ENCODE results near the gene RB1.

- no peak for TF ChIP-seq CTCF (conservative IDR thresholded peaks at IDR 0.05; ENCODE audit: low read length)
- TF ChIP-seq EZH2phosphoT487 (IDR thresholded peaks at IDR 0.05; ENCODE audit: borderline replicate concordance, low read depth, low read length), result no peak
These were observed 96.6 kb downstream of the RB1 start for GRCh38 chr13:48400090-48400694.

Data from OCI-LY7 (cell line).